ENCODE measurements around the gene AFAP1.

Gene AFAP1

DNA sequence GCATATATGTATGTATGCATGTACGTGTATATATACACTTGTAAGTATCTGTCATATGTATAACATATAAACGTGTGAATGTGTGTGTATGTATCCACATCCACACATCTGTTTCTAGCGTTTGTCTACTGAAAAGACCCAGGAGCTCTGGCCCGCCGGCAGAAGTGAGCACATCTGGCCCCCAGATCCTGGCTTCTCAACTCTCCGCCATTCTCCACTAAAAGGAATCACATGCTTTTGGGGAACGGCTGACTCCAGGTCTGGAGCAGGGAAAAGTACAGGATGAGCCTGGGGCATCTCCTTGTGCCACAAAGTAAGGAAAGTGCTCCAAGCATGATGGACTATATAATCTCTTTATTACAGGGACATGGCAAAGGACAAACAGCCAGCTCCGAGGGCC lies 143.7 kb downstream of the AFAP1 start:
- TF ChIP-seq POLR2AphosphoS5 (IDR thresholded peaks at IDR 0.05; ENCODE audit: low read depth, low read length): no peak
- TF ChIP-seq SIN3A (IDR thresholded peaks at IDR 0.05; ENCODE audit: borderline replicate concordance, insufficient read depth, low read length): no peak
- no peak for TF ChIP-seq TAF1 (IDR thresholded peaks at IDR 0.05; ENCODE audit: borderline replicate concordance, insufficient read depth, low read length)
- TF ChIP-seq FOXP2 (optimal IDR thresholded peaks at IDR 0.05; ENCODE audit: borderline replicate concordance, extremely low read depth, extremely low read length, insufficient read depth): no peak
- TF ChIP-seq, protein P1, sequence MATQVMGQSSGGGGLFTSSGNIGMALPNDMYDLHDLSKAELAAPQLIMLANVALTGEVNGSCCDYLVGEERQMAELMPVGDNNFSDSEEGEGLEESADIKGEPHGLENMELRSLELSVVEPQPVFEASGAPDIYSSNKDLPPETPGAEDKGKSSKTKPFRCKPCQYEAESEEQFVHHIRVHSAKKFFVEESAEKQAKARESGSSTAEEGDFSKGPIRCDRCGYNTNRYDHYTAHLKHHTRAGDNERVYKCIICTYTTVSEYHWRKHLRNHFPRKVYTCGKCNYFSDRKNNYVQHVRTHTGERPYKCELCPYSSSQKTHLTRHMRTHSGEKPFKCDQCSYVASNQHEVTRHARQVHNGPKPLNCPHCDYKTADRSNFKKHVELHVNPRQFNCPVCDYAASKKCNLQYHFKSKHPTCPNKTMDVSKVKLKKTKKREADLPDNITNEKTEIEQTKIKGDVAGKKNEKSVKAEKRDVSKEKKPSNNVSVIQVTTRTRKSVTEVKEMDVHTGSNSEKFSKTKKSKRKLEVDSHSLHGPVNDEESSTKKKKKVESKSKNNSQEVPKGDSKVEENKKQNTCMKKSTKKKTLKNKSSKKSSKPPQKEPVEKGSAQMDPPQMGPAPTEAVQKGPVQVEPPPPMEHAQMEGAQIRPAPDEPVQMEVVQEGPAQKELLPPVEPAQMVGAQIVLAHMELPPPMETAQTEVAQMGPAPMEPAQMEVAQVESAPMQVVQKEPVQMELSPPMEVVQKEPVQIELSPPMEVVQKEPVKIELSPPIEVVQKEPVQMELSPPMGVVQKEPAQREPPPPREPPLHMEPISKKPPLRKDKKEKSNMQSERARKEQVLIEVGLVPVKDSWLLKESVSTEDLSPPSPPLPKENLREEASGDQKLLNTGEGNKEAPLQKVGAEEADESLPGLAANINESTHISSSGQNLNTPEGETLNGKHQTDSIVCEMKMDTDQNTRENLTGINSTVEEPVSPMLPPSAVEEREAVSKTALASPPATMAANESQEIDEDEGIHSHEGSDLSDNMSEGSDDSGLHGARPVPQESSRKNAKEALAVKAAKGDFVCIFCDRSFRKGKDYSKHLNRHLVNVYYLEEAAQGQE (IDR thresholded peaks at IDR 0.05; ENCODE audit: insufficient read depth in 1 of 2, low read depth in 2 of 2, low read length in 2 of 2): no peak

DNA sequence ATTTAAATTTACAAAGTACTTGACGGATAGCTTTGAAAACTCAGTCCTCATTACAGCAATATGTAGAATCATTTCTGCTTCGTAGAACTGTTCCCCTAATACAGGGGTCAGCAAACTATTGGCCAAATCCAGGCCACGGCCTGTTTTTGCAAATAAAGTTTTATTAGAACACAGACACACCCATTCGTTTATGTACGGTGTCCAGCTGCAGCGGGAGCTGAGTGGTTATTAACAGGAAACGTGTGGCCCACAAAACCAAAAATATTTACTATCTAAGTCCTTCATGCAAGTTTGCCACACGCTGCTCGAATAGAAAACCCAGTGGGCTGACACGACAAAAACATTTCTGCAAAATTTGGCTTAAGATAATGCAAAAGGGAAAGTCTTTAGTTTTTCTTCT lies 146.5 kb downstream of the AFAP1 start:
- TF ChIP-seq SIN3A (IDR thresholded peaks at IDR 0.05; ENCODE audit: borderline replicate concordance, insufficient read depth, low read length) (no peak), POLR2AphosphoS5 (IDR thresholded peaks at IDR 0.05; ENCODE audit: low read depth, low read length) (no peak), TAF1 (IDR thresholded peaks at IDR 0.05; ENCODE audit: borderline replicate concordance, insufficient read depth, low read length) (no peak), FOXP2 (optimal IDR thresholded peaks at IDR 0.05; ENCODE audit: borderline replicate concordance, extremely low read depth, extremely low read length, insufficient read depth) (no peak)
- TF ChIP-seq, protein P1 (IDR thresholded peaks at IDR 0.05; ENCODE audit: insufficient read depth in 1 of 2, low read depth in 2 of 2, low read length in 2 of 2): no peak

DNA sequence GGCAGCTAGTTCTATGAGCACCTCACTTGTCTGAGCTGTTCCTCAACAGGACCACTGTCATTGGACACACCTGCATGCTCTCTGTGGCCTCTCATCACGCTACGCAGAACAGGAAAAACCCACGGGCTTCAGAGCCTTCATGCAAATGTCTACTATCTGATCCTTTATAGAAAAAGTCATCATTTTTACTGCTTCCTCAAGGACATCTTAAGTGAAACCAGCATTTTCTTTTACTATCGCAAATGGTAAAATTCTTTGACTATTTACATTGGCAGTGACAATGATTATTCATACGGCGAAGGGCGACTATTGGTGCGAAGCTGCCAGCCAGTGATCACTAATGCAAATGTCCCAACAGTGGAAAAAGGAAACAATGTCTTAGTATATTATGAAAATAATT lies 147.0 kb downstream of the AFAP1 start:
- no peak for TF ChIP-seq SIN3A (IDR thresholded peaks at IDR 0.05; ENCODE audit: borderline replicate concordance, insufficient read depth, low read length)

DNA sequence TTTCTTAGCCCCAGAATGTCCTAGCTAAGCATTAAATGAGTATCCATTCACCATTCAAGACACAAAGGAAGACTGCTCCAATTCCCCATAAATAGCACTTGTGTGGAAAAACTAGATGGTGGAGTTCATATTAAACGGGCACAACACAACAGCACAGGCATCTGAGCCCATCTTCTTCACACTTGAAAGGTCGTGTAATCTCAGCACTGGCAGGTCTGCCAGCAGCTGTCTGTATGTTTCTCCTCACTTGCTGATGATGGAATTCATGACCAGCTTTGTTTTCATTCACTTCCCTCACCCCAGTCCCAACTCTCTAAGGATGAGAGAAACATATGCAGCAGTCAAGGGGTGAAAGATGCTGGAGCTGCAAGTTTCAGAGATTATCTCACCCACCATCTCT lies 148.7 kb downstream of the AFAP1 start:
- no peak for TF ChIP-seq SIN3A (IDR thresholded peaks at IDR 0.05; ENCODE audit: borderline replicate concordance, insufficient read depth, low read length)
- TF ChIP-seq TAF1 (IDR thresholded peaks at IDR 0.05; ENCODE audit: borderline replicate concordance, insufficient read depth, low read length): no peak
- no peak for TF ChIP-seq FOXP2 (optimal IDR thresholded peaks at IDR 0.05; ENCODE audit: borderline replicate concordance, extremely low read depth, extremely low read length, insufficient read depth)
- TF ChIP-seq POLR2AphosphoS5 (IDR thresholded peaks at IDR 0.05; ENCODE audit: low read depth, low read length): no peak
- TF ChIP-seq, protein P1 (IDR thresholded peaks at IDR 0.05; ENCODE audit: insufficient read depth in 1 of 2, low read depth in 2 of 2, low read length in 2 of 2): no peak

DNA sequence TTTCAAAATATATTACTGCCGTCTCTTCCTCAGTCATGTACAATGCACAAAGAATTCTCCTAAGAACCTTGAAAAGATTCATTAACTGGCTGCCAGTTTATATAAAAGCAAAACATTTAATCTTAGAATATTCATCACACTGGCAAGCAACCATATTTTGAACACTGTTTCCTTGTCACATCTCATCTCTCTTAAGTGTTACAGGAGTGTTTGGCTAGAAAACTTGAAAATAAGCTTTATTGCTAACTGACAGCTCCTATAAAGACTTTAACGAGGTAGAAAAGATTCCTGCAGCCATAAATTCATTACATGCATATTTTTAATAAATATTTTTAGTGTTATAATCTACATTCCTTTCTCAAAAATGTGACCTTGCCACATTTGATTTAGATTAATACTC lies 149.6 kb downstream of the AFAP1 start:
- TF ChIP-seq SIN3A (IDR thresholded peaks at IDR 0.05; ENCODE audit: borderline replicate concordance, insufficient read depth, low read length): no peak
- TF ChIP-seq, protein P1 (IDR thresholded peaks at IDR 0.05; ENCODE audit: insufficient read depth in 1 of 2, low read depth in 2 of 2, low read length in 2 of 2): no peak

Measured in PFSK-1 (cell line).